Measurements from ENCODE around the gene ADGRL2.

DNA sequence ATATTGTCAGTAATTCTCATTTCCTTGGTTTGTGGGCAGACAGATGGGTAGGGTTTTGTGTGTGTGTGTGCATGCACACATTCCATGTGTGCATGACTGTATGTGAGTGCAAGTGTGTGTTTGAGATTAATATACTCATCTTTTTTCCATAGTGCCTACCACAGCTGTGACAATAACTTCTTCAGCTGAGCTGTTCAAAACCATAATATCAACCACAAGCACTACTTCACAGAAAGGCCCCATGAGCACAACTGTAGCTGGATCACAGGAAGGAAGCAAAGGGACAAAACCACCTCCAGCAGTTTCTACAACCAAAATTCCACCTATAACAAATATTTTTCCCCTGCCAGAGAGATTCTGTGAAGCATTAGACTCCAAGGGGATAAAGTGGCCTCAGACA lies 149.3 kb downstream of the ADGRL2 start:
- TF ChIP-seq, protein P1, sequence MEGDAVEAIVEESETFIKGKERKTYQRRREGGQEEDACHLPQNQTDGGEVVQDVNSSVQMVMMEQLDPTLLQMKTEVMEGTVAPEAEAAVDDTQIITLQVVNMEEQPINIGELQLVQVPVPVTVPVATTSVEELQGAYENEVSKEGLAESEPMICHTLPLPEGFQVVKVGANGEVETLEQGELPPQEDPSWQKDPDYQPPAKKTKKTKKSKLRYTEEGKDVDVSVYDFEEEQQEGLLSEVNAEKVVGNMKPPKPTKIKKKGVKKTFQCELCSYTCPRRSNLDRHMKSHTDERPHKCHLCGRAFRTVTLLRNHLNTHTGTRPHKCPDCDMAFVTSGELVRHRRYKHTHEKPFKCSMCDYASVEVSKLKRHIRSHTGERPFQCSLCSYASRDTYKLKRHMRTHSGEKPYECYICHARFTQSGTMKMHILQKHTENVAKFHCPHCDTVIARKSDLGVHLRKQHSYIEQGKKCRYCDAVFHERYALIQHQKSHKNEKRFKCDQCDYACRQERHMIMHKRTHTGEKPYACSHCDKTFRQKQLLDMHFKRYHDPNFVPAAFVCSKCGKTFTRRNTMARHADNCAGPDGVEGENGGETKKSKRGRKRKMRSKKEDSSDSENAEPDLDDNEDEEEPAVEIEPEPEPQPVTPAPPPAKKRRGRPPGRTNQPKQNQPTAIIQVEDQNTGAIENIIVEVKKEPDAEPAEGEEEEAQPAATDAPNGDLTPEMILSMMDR (conservative IDR thresholded peaks at IDR 0.05 in 1 of 2, IDR thresholded peaks at IDR 0.05 in 1 of 2; ENCODE audit: extremely low read depth in 1 of 2, insufficient read depth in 1 of 2, low read depth in 1 of 2, low read length in 2 of 2) = no peak
- TF ChIP-seq EZH2 (IDR thresholded peaks at IDR 0.05; ENCODE audit: borderline replicate concordance, low read length) = no peak
